CD4-positive, alpha-beta T cell treated with Interleukin-4 for 1 hour (primary cell): ENCODE data around the gene SPATA46.
A peak's percentile ranks its signal among the peaks of the same experiment; 100 is the strongest.
"Not testable (repeated sequence)": the region's sequence is repeated elsewhere in the genome, so short reads cannot be mapped to it uniquely, and the experiment has no call there.

Experiments
- DNase-seq, 2 donors: peaks; one replicate each; pipeline ENCODE4 v3.0.0-alpha.2; 2020 to 2022

Gene SPATA46

DNA sequence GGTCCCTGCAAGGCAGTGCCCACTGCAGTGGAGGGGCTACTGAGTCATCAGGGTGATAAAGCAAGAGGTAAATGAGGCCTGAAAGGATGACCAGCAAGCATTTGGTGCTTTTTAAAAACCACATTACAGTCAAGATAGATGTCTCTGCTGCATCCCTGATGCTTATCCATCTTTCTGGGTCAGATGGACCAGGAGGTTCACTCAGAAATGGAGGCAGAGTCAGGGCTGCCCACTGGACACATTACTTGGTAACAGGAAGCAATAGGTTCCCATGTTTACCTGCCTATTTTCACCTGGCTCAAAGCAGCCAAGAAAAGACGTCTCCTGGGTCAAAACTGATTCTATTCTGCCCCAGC lies 3.6 kb downstream of the SPATA46 start:
- no peak for DNase-seq

DNA sequence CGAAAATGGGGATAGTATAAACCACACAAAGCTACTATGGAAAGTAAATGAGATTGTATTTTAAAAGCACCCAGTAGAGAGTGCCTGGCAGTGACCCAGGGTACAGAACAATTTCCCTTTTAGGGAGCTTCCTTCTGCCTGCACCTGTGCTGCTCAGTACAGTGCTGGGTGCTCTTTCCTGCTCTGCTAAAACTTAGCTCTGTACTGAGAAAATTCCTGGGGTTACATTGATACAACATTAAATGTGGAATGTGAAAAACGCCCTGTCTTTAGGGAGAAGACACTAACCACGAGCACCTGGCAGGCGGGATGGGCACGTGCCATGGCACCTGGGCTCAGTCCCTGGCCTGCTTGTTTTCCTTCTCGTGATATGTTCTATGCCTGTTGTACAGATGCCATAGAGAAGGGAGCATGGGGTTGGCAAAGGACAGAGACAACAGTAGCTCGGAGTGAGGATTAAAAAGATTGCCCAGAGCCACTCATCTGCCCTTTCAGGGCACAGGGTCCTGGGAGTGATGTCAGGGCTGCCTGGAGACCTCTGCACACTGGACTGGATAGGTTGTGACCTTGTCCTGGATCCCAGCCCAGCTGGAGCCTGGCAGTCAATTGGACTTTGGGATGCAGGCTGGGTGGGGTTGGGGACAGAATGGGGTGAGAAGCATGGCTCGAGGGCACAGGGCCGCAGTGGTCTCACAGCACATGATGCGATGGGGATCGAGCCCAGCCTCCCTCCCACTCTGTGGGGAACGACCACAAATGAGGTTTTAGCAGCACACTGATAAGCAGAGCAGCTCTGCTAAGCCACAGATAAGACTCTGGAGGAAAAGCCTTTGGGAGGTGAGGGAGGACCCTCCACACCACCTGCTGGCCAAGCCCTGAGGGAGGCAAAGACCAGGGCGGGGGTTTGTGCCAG lies 4.2 kb downstream of the SPATA46 start:
- no peak for DNase-seq

DNA sequence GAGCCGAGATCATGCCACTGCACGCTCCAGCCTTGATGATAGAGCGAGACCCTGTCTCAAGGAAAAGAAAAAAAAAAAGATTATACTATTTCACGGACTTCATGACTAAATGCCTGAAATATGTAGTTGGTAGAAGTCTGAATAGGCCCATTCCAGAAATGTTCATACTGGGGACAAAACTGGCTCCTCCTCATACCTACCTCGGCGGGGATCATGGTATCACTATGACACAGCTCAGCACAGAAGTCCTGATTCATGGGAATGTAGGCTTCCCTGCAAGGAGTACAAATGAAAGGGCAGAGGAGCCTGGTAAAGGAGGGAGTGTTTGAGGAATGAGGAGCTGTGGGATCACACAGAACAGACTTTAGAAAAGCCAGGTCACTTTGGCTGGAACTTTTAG lies 5.0 kb downstream of the SPATA46 start:
- no peak for DNase-seq

DNA sequence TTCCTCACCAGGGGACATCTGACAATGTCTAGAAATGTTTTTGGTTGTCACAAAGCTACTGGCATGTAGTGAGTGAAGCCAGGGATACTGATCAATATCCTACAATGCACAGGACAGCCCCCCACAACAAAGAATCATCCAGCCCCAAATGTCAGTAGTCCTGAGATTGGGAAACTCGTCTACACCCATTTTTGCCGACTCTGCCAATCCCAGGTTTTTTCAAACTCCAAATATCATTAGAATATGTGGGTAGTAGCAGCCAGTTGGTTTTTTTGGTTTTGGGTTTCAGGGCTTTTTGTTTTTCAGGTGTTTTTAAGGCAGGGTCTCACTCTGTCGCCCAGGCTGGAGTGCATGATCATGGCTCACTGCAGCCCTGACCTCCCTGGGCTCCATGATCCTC lies 5.9 kb downstream of the SPATA46 start:
- no peak for DNase-seq

DNA sequence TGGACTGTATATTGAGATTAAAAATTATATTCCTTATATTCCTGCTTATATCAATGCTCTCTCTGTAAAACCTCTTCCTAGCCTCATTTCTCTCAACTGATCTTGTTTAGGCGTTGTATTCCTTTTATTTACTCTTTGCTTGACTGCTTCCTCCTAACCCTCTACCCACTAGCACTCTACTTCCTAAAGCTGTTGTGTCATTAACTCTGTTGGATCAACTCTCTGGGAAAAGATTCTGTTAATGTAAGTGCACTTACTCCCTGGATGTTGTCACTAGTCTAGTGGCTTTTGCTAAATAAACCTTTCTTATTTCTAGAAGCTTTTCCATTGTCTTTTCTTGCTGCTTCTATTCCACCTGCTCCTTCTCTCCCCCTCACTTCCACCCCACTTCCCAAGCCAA lies 6.5 kb downstream of the SPATA46 start:
- no peak for DNase-seq

DNA sequence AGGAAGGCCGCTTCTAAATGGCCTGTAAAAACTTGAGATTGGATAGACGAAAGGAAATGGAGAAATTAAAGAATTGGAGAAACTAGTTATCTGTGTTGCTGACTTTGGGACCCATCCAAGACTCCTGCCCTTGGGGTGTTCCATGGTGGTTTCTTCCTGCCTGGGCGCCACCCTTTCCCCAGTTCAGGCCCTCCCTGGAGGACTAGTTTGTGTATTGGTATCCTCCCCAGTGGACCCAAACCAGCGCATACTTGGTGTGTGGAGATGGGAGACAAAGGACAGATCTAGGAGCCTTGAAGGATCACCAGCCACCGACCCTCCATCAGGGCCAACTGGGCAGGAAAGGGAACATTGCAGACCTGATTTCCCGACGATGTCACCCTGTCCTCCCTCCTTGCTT lies 7.1 kb downstream of the SPATA46 start:
- DNase-seq, result no peak

DNA sequence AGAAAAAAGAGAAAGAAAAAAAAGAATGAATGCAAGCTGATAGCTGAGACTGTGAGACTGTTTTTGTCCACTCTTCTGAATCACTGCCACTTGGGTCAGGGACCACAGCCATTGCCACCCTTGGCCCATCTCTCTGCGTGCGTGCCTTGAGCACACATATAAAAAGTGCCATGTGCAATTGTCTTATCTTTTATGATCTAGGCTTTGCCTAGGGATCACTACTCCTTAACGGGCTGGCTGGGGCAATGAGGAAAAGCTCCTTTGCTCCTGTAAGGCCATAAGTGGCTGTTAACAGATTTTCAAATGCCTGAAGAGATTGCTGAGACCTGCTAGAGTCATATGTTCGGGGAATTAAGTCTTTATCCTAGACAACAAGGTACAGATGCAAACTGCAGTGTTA lies 8.2 kb downstream of the SPATA46 start:
- no peak for DNase-seq

DNA sequence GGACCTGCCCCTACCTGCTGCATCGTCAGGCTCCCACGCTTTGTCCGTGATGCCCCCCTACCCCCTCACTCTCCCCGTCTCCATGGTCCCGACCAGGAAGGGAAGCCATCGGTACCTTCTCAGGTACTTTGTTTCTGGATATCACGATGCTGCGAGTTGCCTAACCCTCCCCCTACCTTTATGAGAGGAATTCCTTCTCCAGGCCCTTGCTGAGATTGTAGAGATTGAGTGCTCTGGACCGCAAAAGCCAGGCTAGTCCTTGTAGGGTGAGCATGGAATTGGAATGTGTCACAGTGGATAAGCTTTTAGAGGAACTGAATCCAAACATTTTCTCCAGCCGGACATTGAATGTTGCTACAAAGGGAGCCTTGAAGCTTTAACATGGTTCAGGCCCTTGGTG lies 8.9 kb downstream of the SPATA46 start:
- DNase-seq, result no peak

DNA sequence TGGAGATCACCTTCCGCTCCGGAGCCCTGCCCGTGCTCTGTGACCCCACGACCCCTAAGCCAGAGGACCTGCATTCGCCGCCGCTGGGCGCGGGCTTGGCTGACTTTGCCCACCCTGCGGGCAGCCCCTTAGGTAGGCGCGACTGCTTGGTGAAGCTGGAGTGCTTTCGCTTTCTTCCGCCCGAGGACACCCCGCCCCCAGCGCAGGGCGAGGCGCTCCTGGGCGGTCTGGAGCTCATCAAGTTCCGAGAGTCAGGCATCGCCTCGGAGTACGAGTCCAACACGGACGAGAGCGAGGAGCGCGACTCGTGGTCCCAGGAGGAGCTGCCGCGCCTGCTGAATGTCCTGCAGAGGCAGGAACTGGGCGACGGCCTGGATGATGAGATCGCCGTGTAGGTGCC lies 9.6 kb downstream of the SPATA46 start:
- DNase-seq, result no peak

DNA sequence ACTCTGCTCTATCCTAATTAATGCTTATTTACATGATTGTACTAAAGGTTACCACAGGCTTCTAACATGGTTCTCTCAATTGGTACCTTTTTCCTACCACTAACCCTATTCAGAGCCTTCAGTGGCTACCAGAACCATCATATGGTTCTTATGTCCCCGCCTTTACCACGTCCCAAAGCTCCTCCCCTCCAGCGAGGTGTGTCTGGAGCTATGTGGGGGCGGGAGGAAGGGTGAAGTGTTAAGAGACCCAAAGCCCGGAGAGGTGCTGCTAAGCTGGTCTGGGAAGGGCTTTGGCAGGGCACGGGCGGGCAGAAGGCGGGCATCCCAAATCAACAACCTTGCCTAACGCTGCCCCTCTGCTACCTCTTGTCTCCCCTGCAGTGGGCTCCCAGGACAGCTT lies 10.0 kb downstream of the SPATA46 start:
- no peak for DNase-seq

DNA sequence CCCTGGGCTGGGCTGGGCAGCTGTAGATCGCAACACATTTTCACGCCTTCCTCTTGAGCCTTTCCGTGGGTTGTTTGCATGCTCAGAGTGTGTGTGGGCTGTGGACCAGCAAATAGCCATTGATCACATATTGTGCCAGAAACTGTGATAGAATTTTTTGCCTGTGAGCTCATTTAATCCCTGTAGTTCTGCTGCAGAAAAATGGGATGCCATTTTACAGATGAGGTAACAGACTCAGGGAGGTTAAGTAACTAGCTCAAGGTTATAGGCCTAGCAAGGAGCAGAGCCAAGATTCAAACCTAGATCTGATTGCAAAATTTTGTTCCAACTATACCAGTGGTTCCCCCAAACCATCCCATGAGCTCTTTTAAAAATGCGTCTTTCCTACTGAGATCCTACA lies 10.5 kb downstream of the SPATA46 start:
- no peak for DNase-seq

DNA sequence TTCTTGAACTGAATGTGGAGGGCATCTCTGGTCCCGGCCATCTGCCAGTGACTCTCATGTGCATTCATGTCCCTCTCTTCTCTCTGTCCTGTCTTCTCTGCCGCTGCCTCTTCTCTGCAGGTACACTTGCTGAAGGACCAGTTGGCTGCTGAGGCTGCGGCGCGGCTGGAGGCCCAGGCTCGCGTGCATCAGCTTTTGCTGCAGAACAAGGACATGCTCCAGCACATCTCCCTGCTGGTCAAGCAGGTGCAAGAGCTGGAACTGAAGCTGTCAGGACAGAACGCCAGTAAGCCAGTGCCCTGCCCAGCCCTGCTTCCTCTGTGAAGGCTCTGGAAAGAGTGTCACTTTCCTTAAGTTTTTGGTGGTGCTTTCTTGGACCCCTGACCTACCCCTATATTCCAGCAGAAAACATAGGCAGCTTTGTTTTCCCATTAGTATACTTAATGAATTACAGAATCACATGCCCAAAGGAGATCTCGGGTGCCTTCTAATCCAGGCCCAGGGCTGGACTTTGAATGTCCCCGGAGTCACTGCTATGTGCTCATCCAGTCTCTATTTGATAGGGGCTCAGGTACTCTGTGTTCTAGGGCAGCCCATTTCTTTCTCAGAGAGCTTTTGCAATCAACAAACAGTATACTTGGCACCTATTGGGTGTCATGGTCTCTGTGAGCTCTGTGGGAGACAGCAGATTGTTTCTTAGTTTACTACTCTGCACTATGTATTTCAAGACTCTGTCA lies 11.2 kb downstream of the SPATA46 start:
- no peak for DNase-seq

DNA sequence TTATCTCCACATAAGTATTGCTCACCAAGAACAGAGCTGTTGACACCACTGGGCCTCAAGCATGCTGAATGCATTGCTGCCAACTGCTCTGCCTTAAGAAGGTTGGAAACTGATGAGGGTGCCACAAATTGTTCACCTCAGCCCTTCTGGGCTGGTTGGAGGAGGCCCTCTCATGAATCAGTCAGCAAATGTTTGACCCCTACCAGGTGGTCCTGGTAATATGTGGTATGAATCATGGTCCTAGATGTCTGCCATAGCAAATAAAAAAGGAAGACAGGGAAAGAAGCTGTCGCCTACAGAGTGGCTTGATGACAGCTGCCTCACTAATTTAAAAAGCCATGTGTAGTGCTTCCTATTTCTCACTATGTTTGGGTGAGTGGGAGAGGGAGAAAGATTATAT lies 12.2 kb downstream of the SPATA46 start:
- no peak for DNase-seq

DNA sequence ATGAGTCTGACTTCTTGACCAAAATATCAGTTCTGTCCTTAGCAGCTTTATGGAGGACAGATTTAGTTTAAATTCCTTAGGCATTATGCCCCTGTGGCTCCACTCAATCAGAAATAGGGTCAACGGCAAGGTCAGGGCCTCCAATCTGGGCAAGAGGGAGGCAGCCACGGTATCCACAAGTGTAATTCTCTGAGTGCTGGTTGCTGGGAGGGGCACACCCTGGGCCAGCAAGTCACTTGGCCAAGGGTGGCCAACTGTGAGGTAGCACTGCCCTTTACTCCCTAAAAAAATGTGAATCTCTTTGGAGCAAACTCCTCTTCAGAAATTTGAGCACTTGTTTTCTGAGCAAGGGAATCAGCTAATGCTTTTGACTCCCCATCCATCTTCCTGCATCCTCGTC lies 12.8 kb downstream of the SPATA46 start:
- no peak for DNase-seq

DNA sequence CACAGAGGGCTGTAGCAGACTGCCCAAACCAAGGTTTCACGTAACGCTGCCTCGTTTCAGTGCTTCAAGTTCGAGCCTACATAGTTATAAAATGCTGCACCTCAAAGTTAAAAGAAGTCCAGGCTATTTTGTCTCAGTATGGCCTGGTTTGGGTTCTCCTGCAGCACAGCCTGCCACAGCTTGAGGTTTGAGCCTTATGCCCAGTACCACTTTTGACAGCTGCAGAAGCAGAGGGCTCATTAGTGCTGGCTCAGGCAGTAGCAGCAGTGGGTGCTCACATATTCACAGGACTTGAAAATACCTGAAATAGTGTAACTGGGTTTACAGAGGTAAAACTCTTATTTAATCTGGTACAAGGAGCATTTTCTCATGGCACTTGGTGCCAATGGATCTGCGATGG lies 15.3 kb downstream of the SPATA46 start:
- DNase-seq, result no peak

DNA sequence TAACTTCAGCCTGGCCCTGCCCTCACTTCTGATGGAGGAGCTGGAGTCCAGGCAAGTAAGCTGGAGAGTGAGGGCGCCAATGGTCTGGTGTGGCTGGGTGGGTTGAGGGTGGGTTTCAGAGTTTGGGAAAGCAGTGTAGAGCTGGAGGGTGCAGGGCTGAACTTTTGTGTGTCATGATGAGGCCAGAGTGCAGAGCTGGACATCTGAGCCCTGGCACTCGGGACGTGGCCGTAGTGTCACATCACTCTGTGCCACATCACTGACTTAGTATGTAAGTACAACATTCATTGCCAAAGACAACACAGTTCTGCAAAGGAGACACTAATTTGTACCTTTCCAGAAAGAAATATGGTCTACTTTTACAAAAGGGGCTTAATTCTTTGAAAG lies 15.8 kb downstream of the SPATA46 start:
- DNase-seq, result no peak

DNA sequence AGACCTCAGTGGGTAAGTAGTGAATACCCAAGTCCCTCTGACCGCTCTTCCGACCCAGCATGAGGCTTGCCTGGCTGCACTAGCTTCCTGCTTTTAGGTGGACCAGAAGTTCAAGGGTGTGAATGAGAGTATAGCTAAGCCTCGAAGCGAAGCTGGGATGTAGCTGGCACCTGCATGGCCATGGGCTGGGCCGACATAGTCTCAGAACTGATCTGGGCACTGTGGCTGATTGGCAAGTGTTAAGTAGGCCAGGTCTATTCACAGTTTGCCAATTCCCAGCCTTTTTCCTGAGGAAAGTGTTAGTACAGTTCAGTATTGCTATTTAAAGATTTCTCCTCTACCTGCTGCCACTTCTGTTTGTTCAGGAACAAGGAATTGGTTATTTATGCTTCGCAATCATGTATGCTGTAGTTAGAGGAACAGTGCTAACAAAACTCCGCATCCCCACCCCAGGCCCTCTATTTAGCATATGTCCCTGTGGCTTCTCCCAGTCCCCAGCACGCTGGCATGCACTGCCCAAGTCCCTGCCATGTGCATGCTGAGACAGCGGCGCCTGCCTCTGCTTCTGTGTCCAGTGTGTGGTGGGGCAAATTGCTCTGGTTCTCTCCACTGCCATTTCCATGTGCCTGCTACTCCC lies 16.3 kb downstream of the SPATA46 start:
- DNase-seq, result no peak

DNA sequence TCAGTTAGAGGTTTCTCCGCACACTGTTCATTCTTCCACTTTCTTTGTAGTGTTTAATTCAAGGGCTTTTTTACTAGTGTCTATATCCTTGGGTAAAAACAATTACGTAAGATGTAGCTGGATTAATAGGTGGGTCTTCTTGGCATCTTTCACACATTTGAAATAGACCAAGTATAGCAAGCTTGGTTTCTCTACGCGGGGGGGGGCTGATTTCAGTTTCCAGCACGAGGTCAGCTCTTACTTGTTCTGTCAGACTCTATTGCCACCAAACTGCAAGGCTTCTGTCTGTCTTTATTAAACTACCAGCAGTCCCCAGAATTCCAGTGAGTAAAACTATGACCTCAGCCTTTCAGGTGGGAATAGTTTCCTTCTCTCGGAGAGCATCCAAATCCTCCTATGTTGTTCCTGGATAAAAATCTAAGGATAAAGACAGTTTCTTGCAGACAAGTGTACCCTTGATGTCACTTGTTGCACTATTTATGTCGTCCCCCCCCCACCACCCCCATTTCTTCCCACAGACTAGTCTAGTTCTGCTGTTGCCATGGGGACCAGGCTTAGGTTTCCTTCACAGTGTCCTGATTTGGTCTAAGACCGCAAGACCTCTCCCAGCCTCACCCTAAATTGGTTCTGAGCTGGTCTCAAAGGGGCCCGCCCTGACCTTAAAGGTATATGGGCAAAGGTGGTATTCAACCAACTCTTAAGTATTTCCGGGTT lies 17.0 kb downstream of the SPATA46 start:
- DNase-seq, result no peak

DNA sequence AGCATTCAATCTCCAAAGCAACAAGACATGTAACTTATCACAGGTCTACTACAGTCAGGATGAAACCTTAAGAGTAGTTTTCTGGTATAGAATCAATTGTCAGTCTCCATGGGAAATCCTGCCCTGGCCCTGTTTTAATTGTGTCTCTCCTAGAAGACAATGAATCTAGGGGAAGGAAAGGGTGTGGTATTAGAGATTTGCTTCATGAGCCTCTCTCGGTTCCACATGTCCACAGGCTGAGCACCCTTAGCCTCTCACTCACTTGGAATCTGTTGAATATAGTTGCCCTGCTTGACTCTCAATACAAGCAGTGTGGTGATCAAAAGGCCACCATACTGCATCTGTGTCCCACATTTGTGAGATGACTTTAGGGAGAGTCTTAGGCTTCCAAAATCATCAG lies 17.7 kb downstream of the SPATA46 start:
- DNase-seq, result no peak

DNA sequence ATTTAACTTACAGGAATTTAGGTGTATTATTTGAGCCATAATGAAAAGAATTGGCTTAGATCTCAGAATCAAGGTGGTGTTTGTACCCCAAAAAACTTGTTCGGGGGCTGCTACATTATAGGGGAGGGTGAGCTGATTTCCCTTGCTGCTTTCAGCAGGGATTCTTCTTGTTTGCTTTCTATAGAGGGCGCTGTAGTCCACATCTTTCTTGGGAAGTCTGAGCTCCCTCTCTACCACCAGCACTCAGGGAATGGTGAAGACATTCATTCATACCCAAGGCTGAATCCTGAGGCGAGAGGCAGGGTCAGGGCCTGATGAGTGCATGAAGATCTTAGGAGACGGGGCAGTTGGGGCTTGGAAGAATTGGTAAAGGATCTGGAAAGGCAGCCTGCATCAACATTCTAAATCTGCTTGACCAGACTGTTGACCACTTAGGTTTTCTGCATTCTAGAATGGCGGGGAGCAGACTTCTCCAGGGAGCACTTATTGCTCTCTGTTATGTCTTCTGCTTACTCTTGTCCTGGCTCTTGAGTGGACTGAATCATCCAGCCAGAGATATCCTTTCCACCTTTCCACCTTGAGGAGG lies 18.9 kb downstream of the SPATA46 start:
- peak in 1 of 2 donors; percentile 7 for DNase-seq

DNA sequence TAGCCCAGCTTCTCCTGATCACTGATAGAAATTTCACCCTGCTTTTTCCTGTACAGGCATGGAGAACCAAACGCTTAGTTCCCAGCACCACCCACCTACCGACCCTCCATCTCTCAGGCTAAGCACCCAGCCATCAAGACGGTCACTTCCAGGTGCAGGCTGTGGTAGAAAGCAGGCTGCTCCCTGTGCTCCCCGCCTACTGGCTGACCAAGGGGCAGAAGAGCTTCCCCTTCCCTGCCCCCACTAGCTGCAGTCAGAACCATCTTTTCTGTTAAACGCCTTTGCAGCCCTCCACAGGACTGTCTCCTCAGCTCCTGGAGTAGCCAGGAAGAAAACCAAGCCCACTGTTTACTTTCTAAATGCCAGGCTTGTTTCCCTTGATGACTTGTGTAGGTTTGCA lies 23.0 kb downstream of the SPATA46 start:
- no peak for DNase-seq

DNA sequence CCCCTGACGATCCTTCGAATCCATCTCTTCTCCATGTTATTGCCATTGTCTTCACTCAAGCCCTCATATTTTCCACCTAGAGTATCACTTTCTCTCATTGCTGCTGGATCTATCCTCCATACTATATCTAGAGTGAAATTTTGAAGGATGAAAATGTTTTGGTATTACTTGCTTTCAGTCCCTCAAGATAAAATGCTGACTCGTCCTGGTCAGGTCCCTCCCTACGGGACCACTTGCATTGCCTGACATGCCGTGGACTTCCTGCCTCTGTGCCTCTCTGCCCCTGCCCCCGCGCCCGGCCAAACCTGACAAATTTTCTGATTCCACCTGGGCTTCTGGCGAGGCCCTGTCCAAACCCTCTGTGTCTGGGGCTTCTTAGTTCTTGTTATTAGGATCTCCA lies 23.6 kb downstream of the SPATA46 start:
- DNase-seq, result no peak

DNA sequence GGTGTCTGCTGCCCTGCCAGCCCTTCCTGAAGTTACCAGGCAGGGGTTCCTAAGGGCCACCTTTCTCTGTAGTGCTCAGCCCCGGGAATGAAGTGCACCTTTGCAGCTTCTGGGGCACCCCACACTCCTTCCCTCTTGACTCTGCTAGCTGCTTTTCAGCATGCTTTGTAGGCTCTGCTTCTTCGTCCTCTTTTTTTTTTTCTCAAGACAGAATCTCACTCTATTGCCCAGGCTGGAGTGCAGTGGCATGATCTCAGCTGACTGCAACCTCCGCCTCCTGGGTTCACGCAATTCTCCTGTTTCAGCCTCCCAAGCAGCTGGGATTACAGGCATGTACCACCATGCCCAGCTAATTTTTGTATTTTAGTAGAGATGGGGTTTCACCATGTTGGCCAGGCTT lies 24.8 kb downstream of the SPATA46 start:
- DNase-seq, result not testable (repeated sequence)
